Mucosa of rectum (tissue), 2 donors: ENCODE measurements around the gene RFC2.
"Not testable (repeated sequence)": the region's sequence is repeated elsewhere in the genome, so short reads cannot be mapped to it uniquely, and the experiment has no call there.

ENCODE experiments used
- H3K27ac ChIP-seq, 2 donors: one replicate each; pipeline ENCODE4 v1.7.0; 2013; ENCODE audit warnings: inconsistent platforms in 2 of 2, low read depth in 2 of 2, low read length in 2 of 2
- H3K27me3 ChIP-seq, 2 donors: one replicate each; pipeline ENCODE4 v1.7.0; 2013; ENCODE audit warnings: low read length in 2 of 2; ENCODE audit not compliant: control insufficient read depth in 2 of 2, insufficient read depth in 2 of 2
- H3K36me3 ChIP-seq, 2 donors: one replicate each; pipeline ENCODE4 v1.7.0; 2013; ENCODE audit warnings: low read length in 2 of 2; ENCODE audit not compliant: control insufficient read depth in 2 of 2, insufficient read depth in 2 of 2
- H3K4me1 ChIP-seq, 2 donors: one replicate each; pipeline ENCODE4 v1.7.0; 2013; ENCODE audit warnings: low read length in 2 of 2, mild to moderate bottlenecking in 1 of 2; ENCODE audit not compliant: control insufficient read depth in 2 of 2, insufficient read depth in 2 of 2
- H3K4me3 ChIP-seq, 2 donors: one replicate each; pipeline ENCODE4 v1.7.0; 2013; ENCODE audit warnings: low read length in 2 of 2
- H3K9ac ChIP-seq, 2 donors: one replicate each; pipeline ENCODE4 v1.7.0; 2013; ENCODE audit warnings: low read length in 2 of 2, low read depth in 1 of 2, mild to moderate bottlenecking in 1 of 2
- H3K9me3 ChIP-seq, 2 donors: one replicate each; pipeline ENCODE4 v1.7.0; 2013; ENCODE audit warnings: low read length in 2 of 2; ENCODE audit not compliant: control insufficient read depth in 2 of 2
- donor health status: healthy.
- donor health status: Normal muscosa, but diverticular disease.

The RFC2 gene

DNA sequence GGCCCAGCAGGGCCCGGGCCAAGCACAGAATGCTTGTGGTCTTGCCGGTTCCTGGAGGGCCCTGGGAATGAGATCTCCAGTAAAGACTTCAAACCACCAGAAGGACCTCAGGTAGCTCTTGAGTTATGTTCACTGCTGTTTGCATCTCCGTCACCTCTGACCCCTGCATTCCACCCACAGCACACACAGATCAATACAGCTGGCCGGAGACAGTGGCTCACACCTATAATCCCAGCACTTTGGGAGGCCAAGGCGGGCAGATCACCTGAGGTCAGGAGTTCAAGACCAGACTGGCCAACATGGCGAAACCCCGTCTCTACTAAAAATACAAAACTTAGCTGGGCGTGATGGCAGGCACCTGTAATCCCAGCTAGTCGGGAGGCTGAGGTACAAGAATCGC, 5.1 kb downstream of the RFC2 start:
- H3K9ac ChIP-seq, H3K27ac ChIP-seq, H3K9me3 ChIP-seq, H3K27me3 ChIP-seq, H3K4me3 ChIP-seq, H3K4me1 ChIP-seq: not testable (repeated sequence)
- H3K36me3 ChIP-seq, result peaks cover 5 to 31% of the 10 kb centered on the region in 2 donors

- H3K27ac ChIP-seq, result no peak overlapping the region
- no peaks in the 10 kb centered on the region for H3K9me3 ChIP-seq
- H3K36me3 ChIP-seq, result peaks cover 7 to 32% of the 10 kb centered on the region in 2 donors
- no peaks in the 10 kb centered on the region for H3K27me3 ChIP-seq
- peaks cover 2 to 3% of the 10 kb centered on the region in 2 donors for H3K4me1 ChIP-seq
- no peak overlapping the region for H3K4me3 ChIP-seq
- H3K9ac ChIP-seq, result no peak overlapping the region
These were observed 6.0 kb downstream of the RFC2 start for GRCh38 chr7:74248156-74248555.

DNA sequence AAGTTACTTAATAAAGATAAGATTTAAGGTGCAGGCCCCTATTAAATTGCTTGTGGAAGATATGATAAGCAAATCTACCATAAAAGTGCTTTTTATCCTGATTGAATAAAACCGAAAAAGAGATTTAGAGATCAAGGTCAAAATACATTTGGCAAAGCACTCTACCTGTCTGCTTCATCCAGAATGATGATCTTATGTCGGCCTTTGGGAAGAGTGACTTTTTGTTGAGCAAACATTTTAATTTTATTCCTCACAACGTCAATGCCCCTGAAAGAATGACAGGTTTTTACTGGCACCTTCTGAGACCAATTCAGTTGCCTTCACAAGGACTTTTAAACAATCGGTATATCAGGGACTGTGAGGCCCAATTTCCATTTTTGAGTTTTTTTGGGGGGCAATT, 7.7 kb downstream of the RFC2 start:
- no peak overlapping the region for H3K4me3 ChIP-seq

GRCh38 chr7:74242122-74242443, 12.1 kb downstream of the RFC2 start:
- H3K4me3 ChIP-seq, result no peak overlapping the region
- H3K4me1 ChIP-seq, result no peaks in the 10 kb centered on the region
- no peak overlapping the region for H3K9ac ChIP-seq
- H3K36me3 ChIP-seq, result peaks cover 15 to 39% of the 10 kb centered on the region in 2 donors
- H3K27ac ChIP-seq, result no peak overlapping the region
- no peaks in the 10 kb centered on the region for H3K9me3 ChIP-seq
- H3K27me3 ChIP-seq, result no peaks in the 10 kb centered on the region

More for the DNA sequence above, 7.7 kb downstream of the RFC2 start:
- Histone ChIP-seq H3K27me3 (no peaks in the 10 kb centered on the region), H3K27ac (no peak overlapping the region), H3K9ac (no peak overlapping the region), H3K4me1 (no peaks in the 10 kb centered on the region), H3K9me3 (no peaks in the 10 kb centered on the region), H3K36me3 (peaks cover 10 to 39% of the 10 kb centered on the region in 2 donors)

- Histone ChIP-seq H3K27me3 (no peaks in the 10 kb centered on the region), H3K4me3 (no peak overlapping the region), H3K9ac (no peak overlapping the region), H3K27ac (no peak overlapping the region), H3K9me3 (no peaks in the 10 kb centered on the region), H3K36me3 (peaks cover 19 to 47% of the 10 kb centered on the region in 2 donors), H3K4me1 (no peaks in the 10 kb centered on the region)
These were observed 13.7 kb downstream of the RFC2 start for GRCh38 chr7:74240482-74240881.

DNA sequence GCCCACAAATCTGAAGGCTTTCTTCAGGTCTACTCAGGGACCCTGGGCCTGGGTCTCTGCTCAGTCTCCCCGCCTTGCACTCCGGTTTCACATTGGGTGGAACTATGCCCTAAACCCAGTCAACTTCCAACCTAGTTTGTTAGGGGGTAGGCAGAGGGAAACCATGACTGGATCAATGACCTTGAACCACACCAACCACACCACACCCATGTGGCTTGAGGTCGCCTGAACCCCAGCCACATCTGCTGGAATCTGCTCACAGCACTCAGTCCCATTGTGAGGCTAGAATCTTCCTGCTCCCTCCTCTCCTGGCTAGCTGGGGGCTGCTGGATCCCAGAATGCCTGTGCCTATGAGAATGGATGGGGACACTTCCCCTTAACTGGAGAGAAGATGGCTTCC, 17.9 kb downstream of the RFC2 start:
- no peaks in the 10 kb centered on the region for H3K4me1 ChIP-seq
- H3K9ac ChIP-seq, result no peak overlapping the region
- H3K36me3 ChIP-seq, result peaks cover 23 to 47% of the 10 kb centered on the region in 2 donors
- no peak overlapping the region for H3K27ac ChIP-seq
- no peak overlapping the region for H3K4me3 ChIP-seq
- H3K27me3 ChIP-seq, result no peaks in the 10 kb centered on the region
- no peaks in the 10 kb centered on the region for H3K9me3 ChIP-seq

GRCh38 chr7:74235518-74236268, 18.5 kb downstream of the RFC2 start:
- peaks cover 23 to 45% of the 10 kb centered on the region in 2 donors for H3K36me3 ChIP-seq
- H3K4me1 ChIP-seq, result no peaks in the 10 kb centered on the region
- no peak overlapping the region for H3K9ac ChIP-seq
- H3K27ac ChIP-seq, result no peak overlapping the region
- no peak overlapping the region for H3K4me3 ChIP-seq
- no peaks in the 10 kb centered on the region for H3K9me3 ChIP-seq
- no peaks in the 10 kb centered on the region for H3K27me3 ChIP-seq

- no peak overlapping the region for H3K27ac ChIP-seq
- H3K4me3 ChIP-seq, result no peak overlapping the region
- H3K9me3 ChIP-seq, result no peaks in the 10 kb centered on the region
- no peak overlapping the region for H3K9ac ChIP-seq
- peaks cover 0 to 2% of the 10 kb centered on the region in 2 donors for H3K4me1 ChIP-seq
- peaks cover 22 to 36% of the 10 kb centered on the region in 2 donors for H3K36me3 ChIP-seq
- no peaks in the 10 kb centered on the region for H3K27me3 ChIP-seq
These were observed 20.4 kb downstream of the RFC2 start for GRCh38 chr7:74233655-74234285.

DNA sequence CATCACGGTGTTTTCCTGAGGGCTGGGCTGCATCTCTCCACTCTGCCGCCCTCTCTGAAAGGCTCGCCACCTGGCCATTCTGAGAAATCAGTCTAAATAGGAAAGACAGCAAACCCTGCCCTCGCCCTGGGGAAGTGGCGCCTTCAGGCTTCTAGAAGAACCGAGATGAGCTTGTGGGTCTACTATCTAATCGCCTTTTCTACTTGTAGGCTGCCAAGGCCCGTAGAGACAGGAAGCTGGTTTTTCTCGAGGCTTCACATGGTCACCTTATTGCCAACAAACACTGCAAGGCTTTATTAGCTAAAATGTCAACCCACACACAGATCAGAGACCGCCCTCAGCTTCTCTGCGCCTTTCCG, 23.0 kb downstream of the RFC2 start:
- peaks cover 18 to 20% of the 10 kb centered on the region in 2 donors for H3K36me3 ChIP-seq
- H3K9ac ChIP-seq, result no peak overlapping the region
- H3K9me3 ChIP-seq, result no peaks in the 10 kb centered on the region
- H3K27me3 ChIP-seq, result no peaks in the 10 kb centered on the region
- peaks cover 0 to 2% of the 10 kb centered on the region in 2 donors for H3K4me1 ChIP-seq
- no peak overlapping the region for H3K27ac ChIP-seq
- no peak overlapping the region for H3K4me3 ChIP-seq

- H3K27ac ChIP-seq, result no peak overlapping the region
- no peak overlapping the region for H3K9ac ChIP-seq
- no peaks in the 10 kb centered on the region for H3K27me3 ChIP-seq
- H3K4me3 ChIP-seq, result no peak overlapping the region
- H3K36me3 ChIP-seq, result peaks cover 17% of the 10 kb centered on the region in 2 donors
- no peaks in the 10 kb centered on the region for H3K9me3 ChIP-seq
- peaks cover 0 to 2% of the 10 kb centered on the region in 2 donors for H3K4me1 ChIP-seq
These were observed 23.6 kb downstream of the RFC2 start for GRCh38 chr7:74230446-74231231.
